ENCODE results near the gene UGT3A2.

GRCh38 chr5:36041537-36041845, 25.2 kb downstream of the UGT3A2 start:
- TF ChIP-seq CTCF (IDR thresholded peaks at IDR 0.05) = no peak
- TF ChIP-seq POLR2A (IDR thresholded peaks at IDR 0.05) = no peak
- TF ChIP-seq POLR2AphosphoS5 (IDR thresholded peaks at IDR 0.05) = no peak

Measured in prostate gland (tissue), 2 donors.